Peyer's patch (tissue), 4 donors: Measurements from ENCODE around the gene MTHFS. TPM values are rescaled to one million over a fixed set of nuclear protein-coding genes. Genes with fewer than 3 reads are reported as not detected.

Experiments used
- DNase-seq, 3 donors: peaks; one replicate each; pipeline ENCODE4 v3.0.0-alpha.2; 2017 to 2019
- H3K27ac ChIP-seq, 4 donors: fragments of 200-600 bp; sonication (generic); one replicate each; pipeline ENCODE4 v1.5.1; 2016 to 2019
- H3K27me3 ChIP-seq, 2 donors: fragments of 200-600 bp; sonication (generic); one replicate each; pipeline ENCODE4 v1.5.1; 2019
- H3K36me3 ChIP-seq, 3 donors: fragments of 200-600 bp; sonication (generic); one replicate each; pipeline ENCODE4 v1.5.1; 2016 to 2019
- H3K4me1 ChIP-seq, 4 donors: fragments of 200-600 bp; sonication (generic); one replicate each; pipeline ENCODE4 v1.5.1; 2016 to 2019
- H3K4me3 ChIP-seq, 4 donors: fragments of 200-600 bp; sonication (generic); 1 replicate in 3 of 4; 2 replicates in 1 of 4; pipeline ENCODE4 v1.5.1; 2016 to 2019; ENCODE audit warnings: mild to moderate bottlenecking in 1 of 4
- H3K9me3 ChIP-seq, 4 donors: fragments of 200-600 bp; sonication (generic); one replicate each; pipeline ENCODE4 v1.5.1; 2016 to 2019; ENCODE audit warnings: mild to moderate bottlenecking in 1 of 4
- POLR2A ChIP-seq, 2 donors: fragments of 450-650 bp; IDR thresholded peaks; one replicate each; pipeline ENCODE4 v1.5.1; 2017; ENCODE audit warnings: antibody characterized with exemption in 2 of 2, mild to moderate bottlenecking in 2 of 2, moderate library complexity in 2 of 2
- total RNA-seq, 4 donors: library from RNA; depleted of rRNA; stranded (reverse); fragments of >200 nt; gene quantifications; one replicate each; pipeline ENCODE4 v1.1.0, GENCODE V29; 2016
- TF ChIP-seq, protein P1 (sequence below), 6 experiments: fragments of 450-650 bp in 4 of 6; fragments of 200-600 bp in 2 of 6; sonication (generic) in 1 of 6; IDR thresholded peaks; one replicate each; pipeline ENCODE4 v1.5.1; 2017 to 2019; ENCODE audit warnings: antibody characterized with exemption in 6 of 6, mild to moderate bottlenecking in 3 of 6, moderate library complexity in 1 of 6

Gene MTHFS
- total RNA-seq, 4 donors from 2014 or later, result 26.7 to 49.9 (median 29.8) TPM; not detected in 1

- Histone ChIP-seq H3K9me3 (no peaks in the 10 kb centered on the region), H3K4me3 (no peak overlapping the region), H3K4me1 (no peaks in the 10 kb centered on the region), H3K27me3 (no peaks in the 10 kb centered on the region), H3K36me3 (no peaks in the 10 kb centered on the region), H3K27ac (no peak overlapping the region)
- no peak for TF ChIP-seq POLR2A (IDR thresholded peaks at IDR 0.05)
- TF ChIP-seq, protein P1, sequence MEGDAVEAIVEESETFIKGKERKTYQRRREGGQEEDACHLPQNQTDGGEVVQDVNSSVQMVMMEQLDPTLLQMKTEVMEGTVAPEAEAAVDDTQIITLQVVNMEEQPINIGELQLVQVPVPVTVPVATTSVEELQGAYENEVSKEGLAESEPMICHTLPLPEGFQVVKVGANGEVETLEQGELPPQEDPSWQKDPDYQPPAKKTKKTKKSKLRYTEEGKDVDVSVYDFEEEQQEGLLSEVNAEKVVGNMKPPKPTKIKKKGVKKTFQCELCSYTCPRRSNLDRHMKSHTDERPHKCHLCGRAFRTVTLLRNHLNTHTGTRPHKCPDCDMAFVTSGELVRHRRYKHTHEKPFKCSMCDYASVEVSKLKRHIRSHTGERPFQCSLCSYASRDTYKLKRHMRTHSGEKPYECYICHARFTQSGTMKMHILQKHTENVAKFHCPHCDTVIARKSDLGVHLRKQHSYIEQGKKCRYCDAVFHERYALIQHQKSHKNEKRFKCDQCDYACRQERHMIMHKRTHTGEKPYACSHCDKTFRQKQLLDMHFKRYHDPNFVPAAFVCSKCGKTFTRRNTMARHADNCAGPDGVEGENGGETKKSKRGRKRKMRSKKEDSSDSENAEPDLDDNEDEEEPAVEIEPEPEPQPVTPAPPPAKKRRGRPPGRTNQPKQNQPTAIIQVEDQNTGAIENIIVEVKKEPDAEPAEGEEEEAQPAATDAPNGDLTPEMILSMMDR (IDR thresholded peaks at IDR 0.05), result no peak
- no peak for DNase-seq
These were observed 65.2 kb downstream of the MTHFS start for GRCh38 chr15:79831604-79832003.

GRCh38 chr15:79829950-79830349, 66.9 kb downstream of the MTHFS start:
- H3K36me3 ChIP-seq, result no peaks in the 10 kb centered on the region
- no peak for TF ChIP-seq POLR2A (IDR thresholded peaks at IDR 0.05)
- TF ChIP-seq, protein P1 (IDR thresholded peaks at IDR 0.05), result no peak

GRCh38 chr15:79828447-79828846, 68.4 kb downstream of the MTHFS start:
- H3K4me1 ChIP-seq, result no peaks in the 10 kb centered on the region
- H3K27me3 ChIP-seq, result no peaks in the 10 kb centered on the region
- H3K9me3 ChIP-seq, result no peaks in the 10 kb centered on the region
- H3K4me3 ChIP-seq, result no peak overlapping the region
- no peaks in the 10 kb centered on the region for H3K36me3 ChIP-seq
- no peak overlapping the region for H3K27ac ChIP-seq
- DNase-seq, result no peak
- TF ChIP-seq, protein P1 (IDR thresholded peaks at IDR 0.05), result no peak
- no peak for TF ChIP-seq POLR2A (IDR thresholded peaks at IDR 0.05)

More at GRCh38 chr15:79829950-79830349, 66.9 kb downstream of the MTHFS start:
- DNase-seq, result no peak
- Histone ChIP-seq H3K4me3 (no peak overlapping the region), H3K9me3 (no peaks in the 10 kb centered on the region), H3K27me3 (no peaks in the 10 kb centered on the region), H3K27ac (no peak overlapping the region), H3K4me1 (no peaks in the 10 kb centered on the region)

- Histone ChIP-seq H3K9me3 (no peaks in the 10 kb centered on the region), H3K4me1 (no peaks in the 10 kb centered on the region), H3K36me3 (no peaks in the 10 kb centered on the region), H3K27me3 (no peaks in the 10 kb centered on the region), H3K4me3 (no peak overlapping the region), H3K27ac (no peak overlapping the region)
- no peak for DNase-seq
- TF ChIP-seq, protein P1 (IDR thresholded peaks at IDR 0.05), result no peak
- TF ChIP-seq POLR2A (IDR thresholded peaks at IDR 0.05), result no peak
These were observed 70.0 kb downstream of the MTHFS start for GRCh38 chr15:79826800-79827199.

DNA sequence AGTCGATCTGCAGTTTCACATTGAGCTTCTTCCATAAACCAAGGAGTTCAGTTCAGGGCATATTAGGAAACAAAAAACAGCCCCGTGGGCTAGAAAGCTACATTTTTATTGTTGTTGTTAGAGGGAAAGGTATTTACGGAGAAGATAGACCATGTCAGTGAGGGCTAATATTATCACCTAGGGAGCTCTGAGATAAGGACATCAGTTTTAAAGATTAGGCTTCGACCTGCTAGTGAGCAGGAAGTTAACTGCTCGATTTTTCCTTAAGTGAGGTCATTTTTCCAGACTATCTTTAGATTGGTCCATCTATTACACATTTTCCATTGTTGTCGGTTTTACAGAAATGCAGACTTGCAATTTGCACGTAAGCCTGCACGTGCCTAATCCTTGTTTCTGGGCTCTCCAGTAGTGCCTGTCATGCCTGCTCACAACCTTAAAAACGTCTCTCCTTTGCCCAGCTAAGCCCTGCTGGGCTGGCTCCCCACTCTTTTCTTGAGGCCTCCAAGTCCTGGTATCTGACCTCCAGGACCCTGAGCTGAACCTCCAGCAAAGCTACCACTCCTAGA, 72.6 kb downstream of the MTHFS start:
- no peaks in the 10 kb centered on the region for H3K36me3 ChIP-seq
- DNase-seq, result no peak
- no peak overlapping the region for H3K27ac ChIP-seq
- TF ChIP-seq POLR2A (IDR thresholded peaks at IDR 0.05), result no peak
- TF ChIP-seq, protein P1 (IDR thresholded peaks at IDR 0.05), result no peak
- peaks cover 0 to 6% (median 0%) of the 10 kb centered on the region in 4 donors for H3K9me3 ChIP-seq
- no peaks in the 10 kb centered on the region for H3K4me1 ChIP-seq
- no peak overlapping the region for H3K4me3 ChIP-seq
- no peaks in the 10 kb centered on the region for H3K27me3 ChIP-seq

- H3K27ac ChIP-seq, result no peak overlapping the region
- H3K4me1 ChIP-seq, result no peaks in the 10 kb centered on the region
- no peak for TF ChIP-seq POLR2A (IDR thresholded peaks at IDR 0.05)
- TF ChIP-seq, protein P1 (IDR thresholded peaks at IDR 0.05), result no peak
- no peaks in the 10 kb centered on the region for H3K36me3 ChIP-seq
- no peak for DNase-seq
- H3K9me3 ChIP-seq, result peaks cover 0 to 6% (median 0%) of the 10 kb centered on the region in 4 donors
- H3K27me3 ChIP-seq, result no peaks in the 10 kb centered on the region
- no peak overlapping the region for H3K4me3 ChIP-seq
These were observed 76.0 kb downstream of the MTHFS start for GRCh38 chr15:79820820-79821219.
